Measurements from ENCODE around the gene COX5B. TPM values are rescaled to one million over a fixed set of nuclear protein-coding genes. Genes with fewer than 3 reads are reported as not detected.
"Not testable (repeated sequence)": the region's sequence is repeated elsewhere in the genome, so short reads cannot be mapped to it uniquely, and the experiment has no call there.

COX5B gene, protein sequence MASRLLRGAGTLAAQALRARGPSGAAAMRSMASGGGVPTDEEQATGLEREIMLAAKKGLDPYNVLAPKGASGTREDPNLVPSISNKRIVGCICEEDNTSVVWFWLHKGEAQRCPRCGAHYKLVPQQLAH
- 217 and 237 TPM in 2 replicates for total RNA-seq

DNA sequence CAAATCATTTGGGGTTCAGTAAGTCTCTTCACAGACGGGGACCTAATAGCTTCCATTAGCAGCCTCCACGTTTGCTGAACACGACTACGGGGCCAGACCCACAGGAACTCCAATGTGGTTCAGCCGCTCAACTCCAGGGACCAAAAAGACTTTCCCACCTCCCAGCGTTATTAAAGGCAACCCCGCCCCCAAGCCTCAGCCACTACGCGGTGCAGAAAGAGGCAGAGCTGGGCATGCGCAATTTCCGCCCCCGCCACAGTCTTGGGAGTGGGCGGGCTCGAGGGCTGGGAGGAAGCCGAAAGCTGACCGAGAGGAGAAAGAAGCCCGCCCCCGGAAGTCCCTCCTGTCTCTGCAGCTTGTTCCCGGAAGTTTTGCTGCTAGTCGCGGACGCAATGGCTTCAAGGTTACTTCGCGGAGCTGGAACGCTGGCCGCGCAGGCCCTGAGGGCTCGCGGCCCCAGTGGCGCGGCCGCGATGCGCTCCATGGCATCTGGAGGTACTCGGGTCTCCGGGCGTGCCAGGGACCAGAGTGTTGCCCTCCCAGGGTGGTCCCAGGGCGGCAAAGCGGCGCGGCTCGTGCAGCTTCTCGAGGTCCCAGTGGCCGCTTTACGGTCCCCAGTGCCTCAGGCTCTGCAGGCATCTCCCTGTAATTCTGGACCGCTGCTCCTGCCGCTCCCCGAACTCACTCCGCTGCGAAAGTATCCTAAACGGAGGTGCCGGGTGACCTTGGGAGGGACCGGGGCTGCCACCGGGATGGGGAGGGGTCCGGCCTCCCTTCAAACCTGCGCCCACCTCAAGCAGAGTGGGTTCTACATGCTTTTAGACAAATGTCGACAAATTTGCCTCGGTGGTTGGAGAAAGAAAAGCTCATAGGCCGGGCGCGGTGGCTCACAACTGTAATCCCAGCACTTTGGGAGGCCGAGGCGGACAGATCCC lies at the start of gene COX5B:
Gene COX5B (plus strand): TSS at position 368 of the 935 bp plus-strand sequence. CDS start 25 bp downstream, at position 393.
- intact Hi-C loops (cut with micrococcal nuclease), result loop anchor here (1.0 kb wide), 1 partner anchor 18 kb away; the partner anchor contains the start of gene ACTR1B
- Mint-ChIP-seq H3K9me3 (no peaks in the 10 kb centered on the region), H3K4me3 (ENCODE audit: low read depth) (peak within 1 kb of the TSS; percentile 93), H3K27ac (peak within 1 kb of the TSS; percentile 97), H3K36me3 (ENCODE audit: low read depth) (peaks cover 36% of the 10 kb centered on the region), H3K27me3 (ENCODE audit: low read depth) (no peaks in the 10 kb centered on the region), H3K4me1 (ENCODE audit: low read depth) (peaks cover 19% of the 10 kb centered on the region)
- DNase-seq (ENCODE audit: low spot score), result peak; percentile 98

DNA sequence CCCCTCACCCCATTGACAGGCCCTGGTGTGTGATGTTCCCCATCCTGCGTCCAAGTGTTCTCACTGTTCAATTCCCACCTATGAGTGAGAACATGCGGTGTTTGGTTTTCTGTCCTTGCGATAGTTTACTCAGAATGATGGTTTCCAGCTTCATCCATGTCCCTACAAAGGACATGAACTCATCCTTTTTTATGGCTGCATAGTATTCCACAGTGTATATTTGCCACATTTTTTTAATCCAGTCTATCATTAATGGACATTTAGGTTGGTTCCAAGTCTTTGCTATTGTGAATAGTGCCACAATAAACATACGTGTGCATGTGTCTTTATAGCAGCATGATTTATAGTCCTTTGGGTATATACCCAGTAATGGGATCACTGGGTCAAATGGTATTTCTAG lies 49.7 kb upstream of the COX5B start:
- not testable (repeated sequence) for H3K27ac Mint-ChIP-seq
- intact Hi-C loops (cut with micrococcal nuclease), result loop anchor here (10.0 kb wide), 1 partner anchor 789 kb away; no protein-coding TSS in a partner anchor

DNA sequence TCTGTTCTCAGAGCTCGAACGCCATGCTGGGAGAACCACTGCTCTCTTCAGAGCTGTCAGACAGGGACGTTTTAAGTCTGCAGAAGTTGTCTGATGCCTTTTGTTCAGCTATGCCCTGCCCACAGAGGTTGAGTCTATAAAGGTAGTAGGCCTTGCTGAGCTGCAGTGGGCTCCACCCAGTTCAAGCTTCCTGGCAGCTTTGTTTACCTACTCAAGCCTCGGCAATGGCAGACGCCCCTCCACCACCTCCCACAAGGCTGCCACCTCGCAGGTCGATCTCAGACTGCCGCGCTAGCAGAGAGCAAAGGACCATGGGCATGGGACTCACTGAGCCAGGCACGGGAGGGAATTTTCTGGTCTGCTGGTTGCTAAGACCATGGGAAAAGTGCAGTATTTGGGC lies 44.3 kb upstream of the COX5B start:
- H3K27ac Mint-ChIP-seq; H3K4me3 Mint-ChIP-seq (ENCODE audit: low read depth); H3K9me3 Mint-ChIP-seq; DNase-seq (ENCODE audit: low spot score); intact Hi-C loops (cut with micrococcal nuclease); H3K36me3 Mint-ChIP-seq (ENCODE audit: low read depth); H3K4me1 Mint-ChIP-seq (ENCODE audit: low read depth): not testable (repeated sequence)
- H3K27me3 Mint-ChIP-seq (ENCODE audit: low read depth), result peaks cover 30% of the 10 kb centered on the region

More for the DNA sequence above, 49.7 kb upstream of the COX5B start:
- H3K36me3 Mint-ChIP-seq (ENCODE audit: low read depth); H3K4me3 Mint-ChIP-seq (ENCODE audit: low read depth); H3K9me3 Mint-ChIP-seq; H3K4me1 Mint-ChIP-seq (ENCODE audit: low read depth); DNase-seq (ENCODE audit: low spot score): not testable (repeated sequence)
- H3K27me3 Mint-ChIP-seq (ENCODE audit: low read depth), result peaks cover 47% of the 10 kb centered on the region

DNA sequence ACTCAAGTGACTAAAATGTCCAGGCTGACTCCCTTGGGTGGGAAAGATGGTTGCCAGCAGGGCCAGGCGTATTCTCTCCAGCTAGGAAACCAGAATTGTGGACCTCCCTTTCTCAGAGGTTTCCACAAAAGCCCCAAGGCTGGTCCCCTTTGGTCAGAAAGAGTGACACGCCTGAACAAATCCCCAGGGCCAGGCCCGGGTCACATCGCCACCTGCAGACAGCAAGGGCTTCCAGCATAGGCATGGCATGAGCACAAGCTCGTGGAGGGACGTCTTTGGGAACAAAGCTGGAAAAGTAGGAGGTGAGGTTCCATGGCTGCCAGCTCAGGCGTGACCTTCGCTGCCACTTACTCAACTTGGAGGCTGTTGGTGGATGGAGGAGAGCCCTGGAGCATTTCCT lies 40.8 kb upstream of the COX5B start:
- intact Hi-C loops (cut with micrococcal nuclease); H3K27me3 Mint-ChIP-seq (ENCODE audit: low read depth); H3K36me3 Mint-ChIP-seq (ENCODE audit: low read depth); DNase-seq (ENCODE audit: low spot score); H3K27ac Mint-ChIP-seq; H3K4me1 Mint-ChIP-seq (ENCODE audit: low read depth); H3K4me3 Mint-ChIP-seq (ENCODE audit: low read depth); H3K9me3 Mint-ChIP-seq: not testable (repeated sequence)

DNA sequence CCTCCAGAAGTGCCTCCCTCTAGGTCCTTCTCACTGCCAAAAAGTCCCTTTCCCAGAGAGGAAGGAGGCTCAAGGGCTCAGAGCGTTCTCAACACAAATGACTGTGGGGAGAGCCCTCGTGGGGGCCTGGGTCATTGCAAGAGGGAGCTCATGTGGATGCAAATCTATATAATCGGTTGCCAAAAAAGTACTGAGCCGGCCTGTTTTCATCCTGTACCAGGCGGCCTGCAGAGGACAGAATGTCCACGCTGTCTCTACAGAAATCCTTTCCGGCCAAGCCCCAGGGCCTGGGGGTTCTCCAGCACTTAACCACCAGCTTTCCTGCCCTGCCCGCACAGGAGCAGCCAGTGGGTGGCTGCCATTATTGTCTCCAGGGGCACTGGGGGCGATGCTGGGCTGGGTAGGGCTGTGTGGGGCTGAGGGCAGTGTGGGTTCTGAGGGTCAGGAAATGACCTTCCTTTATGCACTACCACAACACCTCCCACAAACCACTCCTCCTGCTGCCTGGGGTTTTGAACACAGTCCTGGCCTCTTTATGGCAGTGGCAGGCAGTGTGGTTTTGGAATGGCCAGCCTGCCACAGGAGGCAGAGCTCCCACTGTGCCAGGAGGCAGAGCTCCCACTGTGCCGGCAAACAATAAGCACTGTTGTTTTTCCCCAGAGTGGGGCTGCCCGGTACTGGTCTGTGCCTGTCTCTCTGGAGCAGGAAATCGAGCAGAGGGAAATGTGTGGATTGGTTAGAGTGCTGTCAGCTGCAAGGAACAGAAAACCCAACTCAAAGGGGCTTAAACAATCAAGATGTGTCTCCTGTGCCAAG lies 40.1 kb upstream of the COX5B start:
- H3K9me3 Mint-ChIP-seq; H3K27me3 Mint-ChIP-seq (ENCODE audit: low read depth); DNase-seq (ENCODE audit: low spot score); H3K4me3 Mint-ChIP-seq (ENCODE audit: low read depth); intact Hi-C loops (cut with micrococcal nuclease); H3K36me3 Mint-ChIP-seq (ENCODE audit: low read depth); H3K27ac Mint-ChIP-seq; H3K4me1 Mint-ChIP-seq (ENCODE audit: low read depth): not testable (repeated sequence)

DNA sequence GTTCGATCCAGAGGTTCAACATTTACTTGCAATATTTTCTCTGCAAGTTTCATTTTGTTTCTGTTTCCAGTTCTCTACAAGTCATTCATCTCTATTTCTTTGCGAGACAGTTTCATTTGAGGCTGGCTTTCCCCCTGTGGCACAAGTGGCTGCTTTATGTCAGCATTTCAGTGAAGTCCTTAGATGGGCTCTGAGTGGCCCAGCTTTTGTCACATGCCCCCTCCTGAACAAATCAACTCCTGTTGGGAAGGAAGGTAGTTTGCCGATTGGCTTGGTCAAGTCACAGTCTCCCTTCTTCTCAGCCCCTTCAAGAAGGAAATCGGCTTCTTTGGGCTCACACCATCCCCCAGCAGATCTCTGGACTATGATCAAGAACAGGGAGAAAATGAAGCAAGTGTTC lies 37.1 kb upstream of the COX5B start:
- H3K36me3 Mint-ChIP-seq (ENCODE audit: low read depth); H3K4me3 Mint-ChIP-seq (ENCODE audit: low read depth); H3K9me3 Mint-ChIP-seq; H3K27me3 Mint-ChIP-seq (ENCODE audit: low read depth); H3K4me1 Mint-ChIP-seq (ENCODE audit: low read depth); intact Hi-C loops (cut with micrococcal nuclease); H3K27ac Mint-ChIP-seq; DNase-seq (ENCODE audit: low spot score): not testable (repeated sequence)

DNA sequence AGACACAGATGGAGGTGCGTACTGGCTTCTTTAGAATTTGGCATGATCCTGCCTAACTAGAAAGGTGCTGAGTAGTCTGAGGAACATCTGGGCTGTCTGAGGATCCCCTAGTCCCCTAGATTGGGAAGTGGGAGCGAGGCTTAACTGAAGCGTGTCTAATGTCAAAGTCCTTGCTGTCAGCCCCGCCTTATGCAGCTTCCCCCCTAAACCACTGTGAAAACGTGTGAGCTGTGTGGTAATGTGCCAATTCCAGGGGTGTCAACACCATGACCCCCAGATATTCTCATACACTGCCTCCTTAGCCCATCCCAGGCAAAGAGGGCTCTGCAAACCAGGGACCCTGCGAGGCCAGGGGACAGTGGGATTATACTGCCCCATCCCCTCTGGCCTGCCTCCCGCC lies 34.0 kb upstream of the COX5B start:
- DNase-seq (ENCODE audit: low spot score); H3K9me3 Mint-ChIP-seq; H3K27me3 Mint-ChIP-seq (ENCODE audit: low read depth); H3K36me3 Mint-ChIP-seq (ENCODE audit: low read depth); H3K4me1 Mint-ChIP-seq (ENCODE audit: low read depth); H3K4me3 Mint-ChIP-seq (ENCODE audit: low read depth); intact Hi-C loops (cut with micrococcal nuclease); H3K27ac Mint-ChIP-seq: not testable (repeated sequence)

DNA sequence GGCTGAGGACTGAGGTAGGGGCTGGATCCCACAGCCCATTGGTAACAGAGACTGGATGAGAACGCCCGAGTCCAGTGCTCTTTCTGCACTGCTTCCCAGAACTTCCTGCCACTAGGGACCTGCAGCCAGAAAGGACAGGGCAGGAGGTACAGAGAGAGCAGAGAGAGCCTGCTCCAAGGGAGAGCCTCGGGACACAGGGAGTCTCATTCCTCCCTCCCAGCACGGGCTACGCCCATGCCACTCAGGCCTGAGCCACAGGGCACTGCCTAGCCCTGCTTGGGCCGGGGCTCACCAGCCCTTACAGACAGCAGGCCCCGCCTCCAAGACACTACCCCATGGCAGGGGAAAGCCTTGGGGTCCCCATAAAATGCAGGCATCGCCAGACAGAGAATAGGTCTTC lies 30.1 kb upstream of the COX5B start:
- H3K4me1 Mint-ChIP-seq (ENCODE audit: low read depth); H3K27ac Mint-ChIP-seq: not testable (repeated sequence)

DNA sequence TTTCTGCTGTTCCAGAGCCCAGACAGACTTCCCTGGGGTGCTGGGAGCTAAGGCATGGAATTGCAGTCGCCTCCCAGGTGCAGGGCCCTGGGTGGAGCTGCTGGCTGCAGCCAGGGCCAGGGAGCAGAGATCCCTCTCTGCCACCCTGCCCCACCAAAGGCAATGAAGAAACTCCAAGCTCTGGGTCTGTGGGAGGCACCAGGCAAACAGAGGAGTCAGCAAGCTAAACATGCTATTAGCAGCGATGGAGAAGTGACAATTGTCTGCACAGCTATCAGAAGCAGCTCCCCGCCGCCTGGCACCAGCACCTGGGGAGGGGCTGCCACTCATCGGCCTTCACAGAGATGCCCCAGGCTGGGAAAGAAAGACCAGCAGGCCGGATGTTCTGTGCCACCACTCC lies 28.0 kb upstream of the COX5B start:
- Mint-ChIP-seq H3K36me3 (ENCODE audit: low read depth) (no peaks in the 10 kb centered on the region), H3K4me3 (ENCODE audit: low read depth) (no peak overlapping the region), H3K27ac (no peak overlapping the region), H3K9me3 (no peaks in the 10 kb centered on the region), H3K27me3 (ENCODE audit: low read depth) (no peaks in the 10 kb centered on the region), H3K4me1 (ENCODE audit: low read depth) (peaks cover 4% of the 10 kb centered on the region)
- intact Hi-C loops (cut with micrococcal nuclease), result no loop called here
- no peak for DNase-seq (ENCODE audit: low spot score)

More for the DNA sequence above, 30.1 kb upstream of the COX5B start:
- intact Hi-C loops (cut with micrococcal nuclease); H3K9me3 Mint-ChIP-seq; H3K36me3 Mint-ChIP-seq (ENCODE audit: low read depth); H3K4me3 Mint-ChIP-seq (ENCODE audit: low read depth); DNase-seq (ENCODE audit: low spot score); H3K27me3 Mint-ChIP-seq (ENCODE audit: low read depth): not testable (repeated sequence)

DNA sequence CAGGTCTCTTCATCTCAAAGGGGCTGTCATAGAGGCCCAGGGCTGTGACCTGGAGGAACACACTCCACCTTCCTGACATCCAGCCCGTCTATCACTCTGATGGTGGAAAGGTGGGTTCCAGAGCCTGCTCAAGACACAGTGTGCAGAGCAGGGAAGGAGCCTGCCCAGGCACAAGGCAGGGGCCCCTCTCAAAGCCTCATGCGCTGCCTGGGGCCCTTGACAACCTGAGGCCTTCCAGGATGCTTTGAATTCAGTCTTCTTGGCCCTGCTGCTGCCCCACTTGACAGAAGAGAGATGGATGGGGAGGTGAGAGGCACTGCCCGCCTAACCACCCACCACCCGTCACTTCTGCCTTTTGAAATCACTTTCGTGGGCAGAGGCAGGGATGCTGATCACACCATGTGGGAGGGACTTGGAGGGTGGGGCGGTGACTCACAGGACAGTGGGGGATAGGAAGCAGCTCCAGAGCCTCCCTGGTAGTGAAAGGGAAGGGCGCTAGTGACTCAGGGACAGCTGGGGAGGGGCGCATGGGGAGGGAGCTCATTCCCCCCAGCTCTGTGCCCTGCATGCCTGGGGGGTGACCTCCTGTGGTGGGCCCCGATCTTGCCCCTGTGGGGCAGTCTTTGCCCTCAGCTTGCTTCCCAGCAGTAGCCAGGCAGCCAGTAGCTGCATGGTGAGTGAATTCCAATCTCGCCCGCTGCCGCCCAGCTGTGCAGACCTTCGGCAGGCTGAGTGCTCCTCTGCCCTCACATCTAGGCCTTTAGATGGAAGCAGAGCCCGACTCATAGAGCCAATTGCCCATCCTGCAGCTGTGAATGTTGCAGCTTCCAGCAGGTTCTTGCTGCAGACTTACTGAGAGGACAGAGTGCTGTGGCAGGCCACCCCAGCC lies 26.7 kb upstream of the COX5B start:
- DNase-seq (ENCODE audit: low spot score); H3K4me1 Mint-ChIP-seq (ENCODE audit: low read depth); intact Hi-C loops (cut with micrococcal nuclease); H3K4me3 Mint-ChIP-seq (ENCODE audit: low read depth); H3K36me3 Mint-ChIP-seq (ENCODE audit: low read depth); H3K27ac Mint-ChIP-seq; H3K27me3 Mint-ChIP-seq (ENCODE audit: low read depth); H3K9me3 Mint-ChIP-seq: not testable (repeated sequence)

DNA sequence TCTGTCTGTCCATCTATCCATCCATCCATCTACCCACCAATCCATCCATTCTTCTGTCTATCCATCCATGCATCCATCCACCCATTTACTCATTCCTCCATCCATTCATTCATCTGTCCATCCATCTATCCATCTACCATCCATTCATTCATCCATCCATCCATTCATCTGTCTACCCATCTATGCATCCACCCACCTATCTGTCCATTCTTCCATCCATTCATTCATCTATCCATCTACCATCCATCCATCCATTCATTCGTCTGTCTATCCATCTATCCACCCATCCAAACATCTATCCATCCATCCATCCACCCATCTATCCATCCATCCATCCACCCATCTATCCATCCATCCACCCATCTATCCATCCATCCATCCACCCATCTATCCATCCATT lies 25.4 kb upstream of the COX5B start:
- intact Hi-C loops (cut with micrococcal nuclease); H3K36me3 Mint-ChIP-seq (ENCODE audit: low read depth); H3K27me3 Mint-ChIP-seq (ENCODE audit: low read depth); H3K27ac Mint-ChIP-seq; H3K4me1 Mint-ChIP-seq (ENCODE audit: low read depth); H3K4me3 Mint-ChIP-seq (ENCODE audit: low read depth); DNase-seq (ENCODE audit: low spot score); H3K9me3 Mint-ChIP-seq: not testable (repeated sequence)

DNA sequence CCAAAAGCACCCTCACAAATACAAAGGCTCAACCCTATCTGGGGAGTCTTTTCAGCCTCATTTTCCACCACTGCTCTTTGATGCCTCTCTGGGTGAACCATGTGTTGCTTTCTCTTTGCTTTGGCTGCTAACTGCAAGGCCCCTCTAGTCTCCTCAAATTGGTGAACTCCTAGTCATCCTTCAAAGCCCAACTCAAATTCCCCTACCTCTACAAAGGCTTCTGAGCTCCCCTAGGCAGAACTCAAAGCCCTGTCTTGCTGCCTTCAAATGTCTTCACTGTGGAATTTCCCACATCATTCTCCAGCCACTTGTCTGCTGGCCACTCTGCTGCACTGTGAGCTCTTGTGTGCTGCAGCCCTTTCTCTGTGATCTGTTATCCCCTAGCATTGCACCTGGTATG lies 22.9 kb upstream of the COX5B start:
- H3K27me3 Mint-ChIP-seq (ENCODE audit: low read depth); H3K4me1 Mint-ChIP-seq (ENCODE audit: low read depth); DNase-seq (ENCODE audit: low spot score); H3K4me3 Mint-ChIP-seq (ENCODE audit: low read depth); intact Hi-C loops (cut with micrococcal nuclease); H3K27ac Mint-ChIP-seq; H3K36me3 Mint-ChIP-seq (ENCODE audit: low read depth); H3K9me3 Mint-ChIP-seq: not testable (repeated sequence)

All from activated T-helper 2 cell treated with anti-CD3 and anti-CD28 coated beads, Interferon-gamma antibody, Interleukin-2, Interleukin-4, amounts not matched to agents 10 μg/mL and 5 μg/mL and 100 μg/mL, durations not matched to agents 14 hours and 24 hours and 36 hours (primary cell).